ENCODE measurements around the gene CTDSPL. TPM values are rescaled to one million over a fixed set of nuclear protein-coding genes. Genes with fewer than 3 reads are reported as not detected.

The CTDSPL gene
- total RNA-seq, 6 experiments from 2014 or later = 30.3 to 38.8 (median 36.2) TPM

DNA sequence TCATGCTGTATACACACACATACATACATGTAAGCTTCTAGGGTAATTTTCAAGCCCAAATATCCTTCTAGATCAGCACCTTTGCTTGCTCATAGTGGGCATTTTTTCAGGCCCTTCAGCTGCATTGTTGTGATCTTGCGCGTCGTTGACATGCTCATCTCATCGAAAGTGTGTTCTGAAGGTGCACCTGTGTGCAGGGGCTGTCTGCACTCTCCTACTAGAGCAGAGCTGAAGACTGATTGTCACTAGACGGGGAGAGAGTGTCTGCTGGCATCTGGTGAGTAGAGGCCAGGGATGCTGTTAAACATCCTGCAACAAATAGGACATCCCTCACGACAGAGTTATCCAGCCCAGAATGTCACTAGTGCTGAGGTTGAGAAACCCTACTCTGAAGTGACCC lies 93.2 kb downstream of the CTDSPL start:
- H3K9me3 Mint-ChIP-seq = peaks cover 15% of the 10 kb centered on the region
- no peak overlapping the region for H3K27ac Mint-ChIP-seq
- H3K27me3 Mint-ChIP-seq (ENCODE audit: insufficient read depth) = no peaks in the 10 kb centered on the region
- peaks cover 20% of the 10 kb centered on the region; the same call in 1 of the 2 replicates for H3K4me1 Mint-ChIP-seq (ENCODE audit: low read depth)
- H3K4me3 Mint-ChIP-seq = no peak overlapping the region
- TF ChIP-seq, protein P1, sequence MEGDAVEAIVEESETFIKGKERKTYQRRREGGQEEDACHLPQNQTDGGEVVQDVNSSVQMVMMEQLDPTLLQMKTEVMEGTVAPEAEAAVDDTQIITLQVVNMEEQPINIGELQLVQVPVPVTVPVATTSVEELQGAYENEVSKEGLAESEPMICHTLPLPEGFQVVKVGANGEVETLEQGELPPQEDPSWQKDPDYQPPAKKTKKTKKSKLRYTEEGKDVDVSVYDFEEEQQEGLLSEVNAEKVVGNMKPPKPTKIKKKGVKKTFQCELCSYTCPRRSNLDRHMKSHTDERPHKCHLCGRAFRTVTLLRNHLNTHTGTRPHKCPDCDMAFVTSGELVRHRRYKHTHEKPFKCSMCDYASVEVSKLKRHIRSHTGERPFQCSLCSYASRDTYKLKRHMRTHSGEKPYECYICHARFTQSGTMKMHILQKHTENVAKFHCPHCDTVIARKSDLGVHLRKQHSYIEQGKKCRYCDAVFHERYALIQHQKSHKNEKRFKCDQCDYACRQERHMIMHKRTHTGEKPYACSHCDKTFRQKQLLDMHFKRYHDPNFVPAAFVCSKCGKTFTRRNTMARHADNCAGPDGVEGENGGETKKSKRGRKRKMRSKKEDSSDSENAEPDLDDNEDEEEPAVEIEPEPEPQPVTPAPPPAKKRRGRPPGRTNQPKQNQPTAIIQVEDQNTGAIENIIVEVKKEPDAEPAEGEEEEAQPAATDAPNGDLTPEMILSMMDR (IDR thresholded peaks at IDR 0.05) = no peak
- no peak for DNase-seq
- H3K36me3 Mint-ChIP-seq (ENCODE audit: low read depth) = peaks cover 52% of the 10 kb centered on the region

DNA sequence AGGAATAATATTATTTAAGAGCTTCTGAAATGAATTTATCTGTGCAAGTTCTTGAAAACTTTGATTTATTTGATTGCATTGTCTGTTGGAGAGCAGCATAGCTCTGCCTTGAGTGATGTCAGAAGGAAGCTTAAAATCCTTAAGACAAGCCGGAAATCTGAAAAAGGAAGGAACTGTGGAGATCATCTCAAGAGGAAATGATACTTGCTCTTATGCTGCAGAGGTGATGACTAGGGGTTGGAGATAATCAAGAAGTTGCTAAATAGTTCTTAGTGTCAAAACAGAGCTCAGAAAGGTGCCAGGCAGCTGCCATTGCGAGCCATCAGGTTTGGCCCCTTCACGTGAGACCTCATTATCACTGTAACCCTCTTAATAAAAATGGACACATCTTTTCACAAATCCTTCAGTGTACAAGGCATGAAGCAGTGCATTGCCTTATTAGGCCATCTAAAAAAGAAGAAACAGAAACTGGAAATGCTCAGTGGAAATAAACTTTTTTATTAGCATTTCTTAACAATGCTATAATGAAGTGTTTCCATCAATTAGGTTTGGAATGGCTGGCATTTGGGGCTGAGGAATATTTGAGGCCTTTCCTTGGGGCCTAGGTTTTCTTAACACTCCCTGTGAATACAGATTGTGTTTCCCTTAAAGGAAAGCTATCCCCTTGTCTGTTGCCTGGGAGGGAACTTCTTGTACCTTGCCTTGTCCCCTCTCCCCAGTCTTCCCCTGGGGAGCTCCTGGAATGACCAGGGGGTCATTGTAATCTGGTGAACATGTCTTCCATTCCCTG lies 94.4 kb downstream of the CTDSPL start:
- Mint-ChIP-seq H3K36me3 (ENCODE audit: low read depth) (peaks cover 41% of the 10 kb centered on the region), H3K4me1 (ENCODE audit: low read depth) (peaks cover 21% of the 10 kb centered on the region), H3K27ac (no peak overlapping the region), H3K9me3 (peaks cover 15% of the 10 kb centered on the region), H3K4me3 (no peak overlapping the region), H3K27me3 (ENCODE audit: insufficient read depth) (no peaks in the 10 kb centered on the region)
- DNase-seq = no peak
- TF ChIP-seq, protein P1 (IDR thresholded peaks at IDR 0.05) = no peak

DNA sequence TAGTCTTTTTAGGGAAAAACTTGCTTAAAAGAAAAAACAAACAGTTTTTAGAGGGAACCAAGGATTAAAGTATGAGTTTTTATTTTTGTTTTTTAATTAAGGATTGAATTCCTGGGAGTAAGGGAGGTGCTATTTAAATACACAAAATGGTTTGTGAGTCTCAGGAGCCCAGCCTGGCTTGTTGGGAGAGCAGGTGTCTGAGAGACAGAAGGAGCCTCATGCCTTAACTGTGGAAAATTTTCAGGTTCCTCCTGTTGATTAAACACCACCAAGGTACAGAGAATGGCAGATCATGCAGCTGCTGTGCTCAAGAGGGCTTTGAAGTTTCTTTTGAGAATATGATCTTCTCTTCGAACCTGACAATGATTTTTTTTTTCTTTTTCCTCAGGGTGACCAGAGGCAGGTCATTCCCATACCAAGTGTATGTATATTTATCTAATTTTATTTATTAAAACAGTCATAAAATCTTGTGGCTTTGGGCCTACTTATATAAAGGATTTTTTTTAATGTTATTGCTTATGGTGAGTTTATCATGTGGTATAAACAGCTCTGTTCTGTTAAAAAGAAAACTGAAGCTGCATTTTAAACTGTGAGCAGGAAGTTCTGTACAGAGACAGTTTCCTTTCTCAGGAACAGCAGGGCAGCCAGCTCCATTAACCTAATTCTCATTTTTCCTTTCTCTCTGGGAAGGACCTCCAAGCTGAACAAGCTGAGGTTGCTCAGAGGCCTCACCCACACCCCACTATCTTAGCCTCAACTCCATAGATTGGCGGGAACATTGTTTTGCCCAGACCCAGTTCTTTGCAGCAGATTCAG lies 95.3 kb downstream of the CTDSPL start:
- peaks cover 35% of the 10 kb centered on the region for H3K36me3 Mint-ChIP-seq (ENCODE audit: low read depth)
- no peak overlapping the region for H3K4me3 Mint-ChIP-seq
- no peak overlapping the region for H3K27ac Mint-ChIP-seq
- H3K4me1 Mint-ChIP-seq (ENCODE audit: low read depth) = peaks cover 25% of the 10 kb centered on the region
- TF ChIP-seq, protein P1 (IDR thresholded peaks at IDR 0.05) = no peak
- no peak for DNase-seq
- H3K9me3 Mint-ChIP-seq = peaks cover 13% of the 10 kb centered on the region
- H3K27me3 Mint-ChIP-seq (ENCODE audit: insufficient read depth) = no peaks in the 10 kb centered on the region

DNA sequence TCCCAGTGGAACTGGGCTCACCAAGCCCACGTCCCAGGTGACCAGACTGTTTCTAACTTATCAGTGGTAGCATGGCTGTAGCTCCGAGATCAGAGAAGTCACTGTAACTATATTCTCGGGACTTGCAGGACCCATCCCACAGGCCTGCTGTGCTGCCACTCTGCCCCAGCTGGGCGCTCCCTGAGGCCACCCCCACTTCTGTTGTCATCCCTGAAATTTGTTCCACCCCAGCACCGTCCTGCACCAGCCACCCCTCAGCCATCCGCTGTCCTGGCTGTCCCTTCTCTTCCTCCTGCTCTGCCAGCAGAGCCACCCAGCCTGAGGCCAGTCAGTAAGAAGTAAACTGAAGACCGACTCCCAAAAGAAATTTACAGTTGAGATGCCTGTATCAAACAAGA lies 95.9 kb downstream of the CTDSPL start:
- Mint-ChIP-seq H3K27me3 (ENCODE audit: insufficient read depth) (no peaks in the 10 kb centered on the region), H3K4me1 (ENCODE audit: low read depth) (peaks cover 25% of the 10 kb centered on the region)

More for the DNA sequence above, 95.9 kb downstream of the CTDSPL start:
- DNase-seq = no peak
- no peak overlapping the region for H3K4me3 Mint-ChIP-seq
- H3K36me3 Mint-ChIP-seq (ENCODE audit: low read depth) = peaks cover 29% of the 10 kb centered on the region
- H3K27ac Mint-ChIP-seq = no peak overlapping the region
- TF ChIP-seq, protein P1 (IDR thresholded peaks at IDR 0.05) = no peak
- peaks cover 7% of the 10 kb centered on the region for H3K9me3 Mint-ChIP-seq

Measured in HFFc6 (cell line).